IPS-11a (cell line): ENCODE results near the gene FRMD8.

ENCODE experiments used
- H3K4me3 ChIP-seq: one replicate; pipeline ENCODE4 v1.5.1; 2013; ENCODE audit warnings: low read depth, low read length, control low read depth

FRMD8 gene

GRCh38 chr11:65375012-65375411 is 11.4 kb upstream of the FRMD8 start:
- no peak overlapping the region for H3K4me3 ChIP-seq

GRCh38 chr11:65376138-65376713 is 10.2 kb upstream of the FRMD8 start:
- no peak overlapping the region for H3K4me3 ChIP-seq

GRCh38 chr11:65377036-65377435 is 9.4 kb upstream of the FRMD8 start:
- H3K4me3 ChIP-seq: no peak overlapping the region

- no peak overlapping the region for H3K4me3 ChIP-seq
These were observed 8.7 kb upstream of the FRMD8 start for GRCh38 chr11:65377777-65378176.

GRCh38 chr11:65378208-65378927 is 8.1 kb upstream of the FRMD8 start:
- no peak overlapping the region for H3K4me3 ChIP-seq

GRCh38 chr11:65378928-65379638 is 7.4 kb upstream of the FRMD8 start:
- H3K4me3 ChIP-seq: no peak overlapping the region

- no peak overlapping the region for H3K4me3 ChIP-seq
These were observed 6.6 kb upstream of the FRMD8 start for GRCh38 chr11:65379698-65380459.

- no peak overlapping the region for H3K4me3 ChIP-seq
These were observed 5.8 kb upstream of the FRMD8 start for GRCh38 chr11:65380460-65381119.

- H3K4me3 ChIP-seq: no peak overlapping the region
These were observed 4.8 kb upstream of the FRMD8 start for GRCh38 chr11:65381716-65382032.

- no peak within 1 kb of the TSS for H3K4me3 ChIP-seq
These were observed 4.2 kb upstream of the FRMD8 start, which contains the start of gene SLC25A45 for GRCh38 chr11:65382033-65382803. TSS of gene SLC25A45 (minus strand) at chr11:65382646. CDS start at chr11:65381951, 695 bp downstream.

- H3K4me3 ChIP-seq: no peak overlapping the region
These were observed 3.6 kb upstream of the FRMD8 start for GRCh38 chr11:65382804-65383368.

GRCh38 chr11:65383778-65384177 is 2.7 kb upstream of the FRMD8 start:
- no peak overlapping the region for H3K4me3 ChIP-seq

- H3K4me3 ChIP-seq: no peak overlapping the region
These were observed 2.0 kb upstream of the FRMD8 start for GRCh38 chr11:65384301-65384889.

GRCh38 chr11:65388731-65389130 is 2.3 kb downstream of the FRMD8 start:
- no peak overlapping the region for H3K4me3 ChIP-seq

- no peak overlapping the region for H3K4me3 ChIP-seq
These were observed 3.0 kb downstream of the FRMD8 start for GRCh38 chr11:65389294-65389980.

GRCh38 chr11:65390099-65390941 is 3.9 kb downstream of the FRMD8 start:
- H3K4me3 ChIP-seq: no peak overlapping the region

- no peak overlapping the region for H3K4me3 ChIP-seq
These were observed 4.6 kb downstream of the FRMD8 start for GRCh38 chr11:65390996-65391395.
